PFSK-1 (cell line): ENCODE measurements around the gene CCSER1.

Experiments
- POLR2AphosphoS5 ChIP-seq: IDR thresholded peaks from 2 replicates; pipeline ENCODE4 v1.6.1; 2012; ENCODE audit warnings: low read depth, mild to moderate bottlenecking, control low read depth, low read length, moderate library complexity
- SIN3A ChIP-seq: IDR thresholded peaks from 2 replicates; pipeline ENCODE4 v1.6.1; 2012; ENCODE audit warnings: mild to moderate bottlenecking, low read length, moderate library complexity, borderline replicate concordance; ENCODE audit not compliant: insufficient read depth
- TF ChIP-seq, protein P1 (sequence below), 2 experiments: IDR thresholded peaks; 2 replicates each; pipeline versions ENCODE4 v1.6.1 to v1.8.0; 2011 to 2012; ENCODE audit warnings: low read depth in 2 of 2, low read length in 2 of 2, control low read depth in 1 of 2, inconsistent platforms in 1 of 2, mild to moderate bottlenecking in 1 of 2, moderate library complexity in 1 of 2; ENCODE audit not compliant: insufficient read depth in 1 of 2

DNA sequence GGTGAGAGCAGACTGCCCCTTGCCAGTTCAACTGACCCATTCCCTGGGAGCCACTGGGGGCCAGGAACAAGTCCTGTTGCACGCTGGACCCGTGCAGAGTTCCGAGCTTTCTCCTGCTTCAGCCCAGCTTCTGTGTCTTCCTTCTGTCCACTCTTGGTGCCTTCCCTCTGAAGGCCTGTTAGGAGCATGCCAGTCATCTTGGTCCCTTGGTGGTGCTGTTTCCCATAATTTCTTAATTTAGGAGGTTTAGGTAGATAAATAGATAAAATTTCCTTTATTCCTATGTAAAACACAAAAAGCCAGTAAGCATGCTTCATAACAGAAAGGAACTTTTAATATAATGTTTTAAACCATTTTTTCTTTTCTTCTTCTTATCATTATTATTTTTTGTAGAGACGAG is 672.7 kb downstream of the CCSER1 start:
- TF ChIP-seq SIN3A: no peak
- TF ChIP-seq POLR2AphosphoS5: no peak
- TF ChIP-seq, protein P1, sequence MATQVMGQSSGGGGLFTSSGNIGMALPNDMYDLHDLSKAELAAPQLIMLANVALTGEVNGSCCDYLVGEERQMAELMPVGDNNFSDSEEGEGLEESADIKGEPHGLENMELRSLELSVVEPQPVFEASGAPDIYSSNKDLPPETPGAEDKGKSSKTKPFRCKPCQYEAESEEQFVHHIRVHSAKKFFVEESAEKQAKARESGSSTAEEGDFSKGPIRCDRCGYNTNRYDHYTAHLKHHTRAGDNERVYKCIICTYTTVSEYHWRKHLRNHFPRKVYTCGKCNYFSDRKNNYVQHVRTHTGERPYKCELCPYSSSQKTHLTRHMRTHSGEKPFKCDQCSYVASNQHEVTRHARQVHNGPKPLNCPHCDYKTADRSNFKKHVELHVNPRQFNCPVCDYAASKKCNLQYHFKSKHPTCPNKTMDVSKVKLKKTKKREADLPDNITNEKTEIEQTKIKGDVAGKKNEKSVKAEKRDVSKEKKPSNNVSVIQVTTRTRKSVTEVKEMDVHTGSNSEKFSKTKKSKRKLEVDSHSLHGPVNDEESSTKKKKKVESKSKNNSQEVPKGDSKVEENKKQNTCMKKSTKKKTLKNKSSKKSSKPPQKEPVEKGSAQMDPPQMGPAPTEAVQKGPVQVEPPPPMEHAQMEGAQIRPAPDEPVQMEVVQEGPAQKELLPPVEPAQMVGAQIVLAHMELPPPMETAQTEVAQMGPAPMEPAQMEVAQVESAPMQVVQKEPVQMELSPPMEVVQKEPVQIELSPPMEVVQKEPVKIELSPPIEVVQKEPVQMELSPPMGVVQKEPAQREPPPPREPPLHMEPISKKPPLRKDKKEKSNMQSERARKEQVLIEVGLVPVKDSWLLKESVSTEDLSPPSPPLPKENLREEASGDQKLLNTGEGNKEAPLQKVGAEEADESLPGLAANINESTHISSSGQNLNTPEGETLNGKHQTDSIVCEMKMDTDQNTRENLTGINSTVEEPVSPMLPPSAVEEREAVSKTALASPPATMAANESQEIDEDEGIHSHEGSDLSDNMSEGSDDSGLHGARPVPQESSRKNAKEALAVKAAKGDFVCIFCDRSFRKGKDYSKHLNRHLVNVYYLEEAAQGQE (IDR thresholded peaks at IDR 0.05; ENCODE audit: insufficient read depth in 1 of 2, low read depth in 2 of 2, low read length in 2 of 2): no peak
